Measurements from ENCODE around the gene CNTNAP3B. TPM values are rescaled to one million over a fixed set of nuclear protein-coding genes. Genes with fewer than 3 reads are reported as not detected.
"Not testable (repeated sequence)": the region's sequence is repeated elsewhere in the genome, so short reads cannot be mapped to it uniquely, and the experiment has no call there.

The CNTNAP3B gene
- not detected for total RNA-seq
- not detected for polyA plus RNA-seq
- 0 to 0.09 (median 0) reads per million in 6 experiments for total RNA-seq

DNA sequence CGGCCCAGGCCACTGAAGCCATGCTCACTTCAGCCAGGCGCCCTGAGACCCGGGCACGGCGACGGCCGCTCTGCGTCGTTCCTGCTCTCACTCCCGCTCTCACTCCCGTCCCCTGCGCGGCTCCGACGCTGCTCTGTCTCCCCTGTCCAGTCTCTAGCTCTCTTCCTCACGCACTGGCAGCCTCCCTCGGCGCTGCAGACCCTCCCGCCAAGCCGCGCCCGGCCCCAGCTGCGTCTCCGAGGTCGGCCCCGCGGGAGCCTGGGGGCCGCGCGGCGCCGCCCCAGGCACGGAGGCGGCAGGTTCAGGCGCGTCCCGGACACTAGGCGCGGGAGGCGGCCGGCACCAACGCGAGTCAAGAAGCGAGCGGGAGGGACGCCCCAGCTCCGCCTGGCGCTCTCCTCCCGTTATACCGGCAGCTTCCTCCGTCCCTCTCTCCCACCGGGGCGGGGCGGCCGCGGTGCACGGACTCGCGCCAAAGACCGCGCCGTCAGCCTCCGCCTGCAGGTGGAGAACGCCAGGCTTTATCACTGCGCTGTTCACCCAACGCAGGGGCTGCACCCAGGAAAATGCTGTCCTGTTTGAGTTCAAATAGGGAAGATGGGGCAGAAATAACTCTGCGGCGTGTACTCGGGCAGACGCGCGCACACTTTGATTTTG lies at the start of gene CNTNAP3B:
TSS of gene CNTNAP3B (minus strand) at position 354 of the 657 bp plus-strand sequence. CDS start at position 22, 332 bp downstream.
- peaks cover 6 to 23% (median 9%) of the 10 kb centered on the region in 5 donors for H3K27me3 Mint-ChIP-seq
- H3K4me1 Mint-ChIP-seq, DNase-seq, H3K27ac Mint-ChIP-seq, H3K36me3 Mint-ChIP-seq, H3K4me3 Mint-ChIP-seq, POLR2A ChIA-PET, ATAC-seq, H3K9me3 Mint-ChIP-seq: not testable (repeated sequence)

DNA sequence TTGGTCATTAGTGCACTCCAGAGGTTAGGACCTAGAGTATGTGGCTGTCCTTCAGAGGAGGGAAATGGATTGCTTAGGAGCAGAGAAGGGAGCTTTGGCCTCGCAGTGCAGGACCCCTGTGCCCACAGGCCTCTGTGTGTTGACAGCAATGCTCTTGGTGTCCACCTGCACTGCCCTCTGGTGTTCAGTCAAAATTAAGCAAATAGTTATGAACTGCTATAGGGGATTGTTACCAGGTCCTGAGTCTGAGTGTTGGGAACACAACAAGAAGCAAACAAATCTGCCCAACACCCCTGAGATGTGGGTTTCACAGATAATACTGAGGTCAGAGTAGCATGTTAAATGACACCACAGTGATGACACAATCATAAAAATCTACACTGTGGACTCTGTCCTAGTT lies 31.1 kb upstream of the CNTNAP3B start:
- DNase-seq, H3K9me3 Mint-ChIP-seq, H3K4me1 Mint-ChIP-seq, H3K36me3 Mint-ChIP-seq, POLR2A ChIA-PET, H3K4me3 Mint-ChIP-seq, H3K27ac Mint-ChIP-seq, ATAC-seq: not testable (repeated sequence)
- H3K27me3 Mint-ChIP-seq, result peaks cover 0 to 25% (median 0%) of the 10 kb centered on the region in 5 donors

DNA sequence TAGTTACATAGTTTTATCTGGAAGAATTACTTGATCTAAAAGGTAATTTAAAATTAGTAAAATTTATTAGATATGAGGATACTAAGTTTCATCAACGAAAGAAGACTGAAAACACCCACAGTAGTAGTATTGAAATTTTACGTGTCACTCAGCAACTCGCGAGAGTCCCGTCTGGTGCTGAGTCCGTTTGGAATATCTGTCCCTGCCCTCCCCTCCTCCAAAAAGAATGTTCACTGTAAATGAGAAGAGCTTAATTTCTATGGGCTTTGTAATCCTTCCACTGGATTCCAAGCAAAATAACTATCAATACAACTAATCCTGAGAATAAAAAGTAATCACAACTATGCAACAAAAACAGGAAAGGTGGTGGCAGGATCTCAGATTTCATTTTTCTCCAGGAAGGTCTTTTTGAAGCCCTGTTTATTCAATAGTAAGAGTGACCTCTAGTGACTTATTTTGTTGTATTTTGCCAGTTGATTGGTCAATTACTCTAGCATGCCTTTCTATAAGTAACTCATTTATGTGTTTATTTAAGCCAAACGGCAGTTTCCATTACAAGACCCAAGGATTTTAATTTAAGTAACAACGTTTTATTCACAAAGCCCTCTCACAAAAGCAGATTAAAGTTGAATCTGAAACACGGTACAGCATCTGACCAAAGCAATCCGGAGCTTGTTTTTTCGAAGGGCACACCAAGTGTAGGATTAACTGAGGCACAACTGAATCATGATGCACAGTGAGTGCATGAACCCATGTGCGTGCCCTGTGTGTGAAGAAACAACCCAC lies 2.0 kb downstream of the CNTNAP3B start:
- Mint-ChIP-seq H3K27ac (peak overlapping the region in 1 of 10 donors; percentile 2), H3K27me3 (peaks cover 6 to 21% (median 9%) of the 10 kb centered on the region in 5 donors), H3K4me3 (peak overlapping the region in 1 of 10 donors; percentile 3)
- POLR2A ChIA-PET, H3K36me3 Mint-ChIP-seq, H3K9me3 Mint-ChIP-seq, H3K4me1 Mint-ChIP-seq, DNase-seq, ATAC-seq: not testable (repeated sequence)

- H3K27me3 Mint-ChIP-seq, ATAC-seq, H3K27ac Mint-ChIP-seq, H3K4me1 Mint-ChIP-seq, H3K9me3 Mint-ChIP-seq, H3K36me3 Mint-ChIP-seq, DNase-seq, H3K4me3 Mint-ChIP-seq, POLR2A ChIA-PET: not testable (repeated sequence)
Measured at GRCh38 chr9:42121007-42121406, 8.2 kb downstream of the CNTNAP3B start.

DNA sequence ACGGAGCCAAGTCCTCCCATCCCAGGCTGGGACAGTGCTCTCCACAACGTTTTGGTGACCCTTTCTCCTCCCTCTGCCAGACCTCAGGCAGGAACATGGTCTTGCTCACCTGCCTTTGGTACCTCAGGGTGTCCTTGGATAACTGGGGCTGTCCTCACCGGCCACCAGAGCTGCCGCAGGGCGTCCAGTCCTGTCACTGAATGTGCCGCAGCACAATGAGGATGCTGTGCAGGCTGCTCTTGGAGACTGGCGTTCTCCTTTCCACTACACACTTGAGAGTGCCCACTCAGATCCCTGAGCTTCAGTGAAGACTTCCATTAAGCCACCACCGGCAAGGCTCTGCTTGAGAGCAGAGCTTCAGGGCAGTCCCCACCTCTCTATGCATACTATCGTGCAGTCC lies 33.3 kb downstream of the CNTNAP3B start:
- H3K4me1 Mint-ChIP-seq, H3K36me3 Mint-ChIP-seq, H3K27ac Mint-ChIP-seq, POLR2A ChIA-PET, ATAC-seq, H3K4me3 Mint-ChIP-seq, H3K9me3 Mint-ChIP-seq, H3K27me3 Mint-ChIP-seq: not testable (repeated sequence)
- DNase-seq, result peak in 1 of 10 donors; percentile 48

GRCh38 chr9:42084559-42084952 lies 44.7 kb downstream of the CNTNAP3B start:
- H3K4me3 Mint-ChIP-seq, POLR2A ChIA-PET, H3K36me3 Mint-ChIP-seq, H3K27me3 Mint-ChIP-seq, ATAC-seq, H3K27ac Mint-ChIP-seq, H3K4me1 Mint-ChIP-seq, DNase-seq, H3K9me3 Mint-ChIP-seq: not testable (repeated sequence)

- H3K4me1 Mint-ChIP-seq, H3K36me3 Mint-ChIP-seq, POLR2A ChIA-PET, H3K4me3 Mint-ChIP-seq, H3K27ac Mint-ChIP-seq, H3K27me3 Mint-ChIP-seq, H3K9me3 Mint-ChIP-seq, DNase-seq, ATAC-seq: not testable (repeated sequence)
Measured at GRCh38 chr9:42083877-42084558, 45.2 kb downstream of the CNTNAP3B start.

DNA sequence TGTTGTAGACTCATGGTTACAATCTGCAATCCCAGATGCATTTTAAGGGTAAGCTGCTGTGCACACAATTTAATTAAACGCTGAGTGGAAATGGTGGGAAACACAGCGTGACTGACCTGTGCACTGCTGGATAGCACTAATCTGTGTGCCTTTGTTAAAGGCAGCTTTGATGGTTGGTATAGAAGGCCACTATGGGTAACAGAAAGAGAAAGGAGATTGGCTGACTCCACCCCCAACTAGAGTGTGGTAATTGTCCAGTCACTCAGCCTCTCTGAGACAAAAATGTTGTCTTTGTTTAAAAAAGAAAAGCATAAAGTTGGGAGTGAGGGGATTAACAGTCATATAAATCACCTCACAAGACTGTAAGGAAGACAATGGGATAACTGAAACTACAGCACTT lies 48.9 kb downstream of the CNTNAP3B start:
- H3K27me3 Mint-ChIP-seq, DNase-seq, H3K36me3 Mint-ChIP-seq, POLR2A ChIA-PET, H3K4me3 Mint-ChIP-seq, ATAC-seq, H3K4me1 Mint-ChIP-seq, H3K27ac Mint-ChIP-seq, H3K9me3 Mint-ChIP-seq: not testable (repeated sequence)

DNA sequence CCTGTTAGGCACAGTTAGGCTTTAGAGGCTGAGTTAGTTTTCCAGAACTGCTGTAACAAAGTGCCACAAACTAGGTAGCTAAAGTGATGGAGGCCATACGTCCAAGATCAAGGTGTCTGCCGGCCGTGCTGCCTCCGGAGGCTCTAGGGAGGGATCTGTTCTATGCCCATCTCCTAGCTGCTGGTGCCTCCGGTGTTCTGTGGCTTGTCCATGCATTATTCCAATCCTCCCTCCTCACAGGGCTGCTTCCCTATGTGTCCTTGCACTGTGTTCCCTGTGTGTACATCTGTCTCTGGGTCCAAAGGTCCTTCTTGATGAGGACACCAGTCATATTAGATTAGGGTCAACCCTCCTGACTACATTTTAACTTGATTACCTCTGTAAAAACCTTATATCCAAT lies 54.4 kb downstream of the CNTNAP3B start:
- H3K27ac Mint-ChIP-seq, H3K36me3 Mint-ChIP-seq, DNase-seq, H3K4me3 Mint-ChIP-seq, H3K4me1 Mint-ChIP-seq, H3K27me3 Mint-ChIP-seq, H3K9me3 Mint-ChIP-seq, POLR2A ChIA-PET, ATAC-seq: not testable (repeated sequence)

- H3K27ac Mint-ChIP-seq, H3K4me1 Mint-ChIP-seq, H3K4me3 Mint-ChIP-seq, POLR2A ChIA-PET, H3K36me3 Mint-ChIP-seq, ATAC-seq, H3K27me3 Mint-ChIP-seq, H3K9me3 Mint-ChIP-seq, DNase-seq: not testable (repeated sequence)
Measured at GRCh38 chr9:42071026-42071425, 58.2 kb downstream of the CNTNAP3B start.

DNA sequence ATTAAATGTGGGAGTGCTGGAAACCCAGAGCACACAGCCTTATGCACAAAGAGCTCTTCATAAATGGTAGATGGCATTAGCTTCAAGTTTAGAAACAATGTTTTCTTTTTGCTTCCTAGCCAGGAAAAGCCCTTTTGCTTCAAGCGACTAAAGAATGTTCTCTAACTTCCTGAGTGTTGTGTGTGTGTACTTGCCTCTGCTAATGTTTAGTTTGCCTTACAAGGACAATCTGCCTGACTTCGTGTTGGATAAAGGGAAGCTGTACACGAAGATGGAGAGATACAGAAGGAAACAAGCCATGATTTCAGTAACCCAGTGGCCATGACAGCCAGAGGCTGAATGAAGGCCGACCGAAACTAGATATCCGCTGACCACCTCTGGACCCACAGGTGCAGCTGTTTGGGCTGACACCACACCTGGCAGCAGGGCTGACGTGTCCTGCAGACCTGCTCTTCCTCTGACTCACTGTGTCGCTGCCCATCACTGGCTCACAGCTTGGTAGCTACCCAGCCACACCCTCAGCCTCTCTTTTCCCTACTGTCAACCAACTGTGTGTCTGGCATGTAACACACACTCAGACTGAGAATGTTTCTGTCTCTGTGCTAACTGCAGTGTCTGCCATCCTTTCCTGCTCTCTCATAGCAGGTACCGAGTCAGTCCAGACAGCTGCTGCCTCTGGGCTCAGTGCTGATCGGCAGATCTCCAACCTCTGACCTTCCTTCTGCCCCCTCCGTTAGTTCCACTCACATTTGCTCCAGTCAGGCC lies 59.0 kb downstream of the CNTNAP3B start:
- ATAC-seq, POLR2A ChIA-PET: not testable (repeated sequence)

GRCh38 chr9:42053874-42054273 lies 75.4 kb downstream of the CNTNAP3B start:
- DNase-seq, H3K9me3 Mint-ChIP-seq, H3K36me3 Mint-ChIP-seq, POLR2A ChIA-PET, H3K4me3 Mint-ChIP-seq, H3K27me3 Mint-ChIP-seq, H3K4me1 Mint-ChIP-seq, H3K27ac Mint-ChIP-seq, ATAC-seq: not testable (repeated sequence)

More for the DNA sequence above, 59.0 kb downstream of the CNTNAP3B start:
- DNase-seq, H3K27ac Mint-ChIP-seq, H3K9me3 Mint-ChIP-seq, H3K36me3 Mint-ChIP-seq, H3K4me1 Mint-ChIP-seq, H3K27me3 Mint-ChIP-seq, H3K4me3 Mint-ChIP-seq: not testable (repeated sequence)

DNA sequence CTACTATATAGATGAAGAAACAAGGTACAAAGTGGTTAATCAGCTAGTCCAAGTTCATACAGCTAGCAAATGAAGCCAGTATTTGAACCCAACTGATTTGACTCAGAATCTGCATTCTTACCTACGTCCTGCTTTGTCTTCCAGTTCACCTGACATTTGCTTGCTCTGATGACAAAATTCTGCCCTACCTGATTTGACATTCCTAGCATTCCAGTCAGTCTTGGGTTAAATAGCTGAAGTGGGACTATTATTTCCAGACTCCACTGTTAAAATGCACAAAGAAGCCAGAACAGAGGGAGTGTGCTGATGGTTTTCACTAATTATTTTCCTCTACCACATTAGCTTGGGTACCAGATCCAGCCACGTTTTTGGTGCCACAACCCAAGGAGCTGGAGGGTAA lies 78.5 kb downstream of the CNTNAP3B start:
- H3K27me3 Mint-ChIP-seq, H3K4me1 Mint-ChIP-seq, POLR2A ChIA-PET, H3K9me3 Mint-ChIP-seq, DNase-seq, ATAC-seq, H3K4me3 Mint-ChIP-seq, H3K27ac Mint-ChIP-seq, H3K36me3 Mint-ChIP-seq: not testable (repeated sequence)

Data from naive thymus-derived CD8-positive, alpha-beta T cell (primary cell).